H1 (cell line): ENCODE results near the gene ADGRG1. TPM values are rescaled to one million over a fixed set of nuclear protein-coding genes. Genes with fewer than 3 reads are reported as not detected.
A peak's percentile ranks its signal among the peaks of the same experiment; 100 is the strongest.

Experiments
- CTCF ChIA-PET: fragments of 300-600 bp; sonication (Branson Sonifier 250); formaldehyde crosslinking; loops from one replicate; lab custom pipeline; 2021; ENCODE audit not compliant: partially characterized antibody; lab: Charles Lee
- POLR2A ChIA-PET: fragments of 300-600 bp; sonication (Branson Sonifier 250); formaldehyde crosslinking; loops from one replicate; lab custom pipeline; 2021; ENCODE audit warnings: inconsistent platforms; ENCODE audit not compliant: partially characterized antibody; lab: Charles Lee
- DNase-seq, 2 experiments: peaks; one replicate each; pipeline versions ENCODE4 v3.0.0 to v3.0.0-alpha.2; 2010 to 2022; ENCODE audit warnings: low spot score in 2 of 2, low read depth in 1 of 2, mixed read lengths in 1 of 2
- FAIRE-seq: peaks from 2 replicates; lab custom pipeline; 2011; peaks lifted over from hg19 to GRCh38; lab: Jason Lieb, UNC
- H2AFZ ChIP-seq: 2 replicates; pipeline ENCODE4 v1.8.1; 2012; ENCODE audit warnings: low read length, inconsistent platforms
- H2AK5ac ChIP-seq: 2 replicates; pipeline ENCODE4 v1.6.1; 2013; ENCODE audit warnings: low read depth, low read length
- H2BK120ac ChIP-seq: replicated peaks from 2 replicates; pipeline ENCODE3; 2013; ENCODE audit warnings: low read depth, low read length, inconsistent platforms
- H2BK12ac ChIP-seq: 2 replicates; pipeline ENCODE4 v1.6.1; 2013; ENCODE audit warnings: low read depth, low read length
- H2BK15ac ChIP-seq: 2 replicates; pipeline ENCODE4 v1.6.1; 2013; ENCODE audit warnings: low read length
- H2BK20ac ChIP-seq: 2 replicates; pipeline ENCODE4 v1.6.1; 2013; ENCODE audit warnings: low read length
- H2BK5ac ChIP-seq: 2 replicates; pipeline ENCODE4 v1.6.1; 2013; ENCODE audit warnings: low read depth, low read length
- H3K14ac ChIP-seq: 2 replicates; pipeline ENCODE4 v1.6.1; 2013; ENCODE audit warnings: inconsistent platforms; ENCODE audit not compliant: insufficient read length
- H3K18ac ChIP-seq: 2 replicates; pipeline ENCODE4 v1.6.1; 2013; ENCODE audit warnings: low read length; ENCODE audit errors: extremely low read depth
- H3K23ac ChIP-seq: 2 replicates; pipeline ENCODE4 v1.6.1; 2013; ENCODE audit warnings: inconsistent platforms; ENCODE audit not compliant: insufficient read length
- H3K23me2 ChIP-seq: 2 replicates; pipeline ENCODE4 v1.6.1; 2013; ENCODE audit warnings: low read depth, low read length
- H3K27ac ChIP-seq: 2 replicates; pipeline ENCODE4 v1.6.1; 2011; ENCODE audit warnings: low read depth, low read length, inconsistent platforms
- H3K27me3 ChIP-seq, 4 experiments: replicated peaks in 1 of 4; 1 replicate in 1 of 4; 2 replicates in 3 of 4; pipeline versions ENCODE4 v1.6.1 to v1.8.1; 2011 to 2013; ENCODE audit warnings: low read length in 3 of 4, mild to moderate bottlenecking in 3 of 4, inconsistent platforms in 2 of 4, mixed read lengths in 2 of 4, moderate library complexity in 1 of 4; ENCODE audit not compliant: control insufficient read depth in 3 of 4, insufficient read depth in 3 of 4; ENCODE audit errors: extremely low read depth in 1 of 4
- H3K36me3 ChIP-seq, 4 experiments: 2 replicates each; pipeline versions ENCODE4 v1.6.1 to v1.8.1; 2011 to 2013; ENCODE audit warnings: mild to moderate bottlenecking in 4 of 4, low read length in 3 of 4, moderate library complexity in 2 of 4, control low read depth in 1 of 4, inconsistent platforms in 1 of 4; ENCODE audit not compliant: insufficient read depth in 4 of 4, control insufficient read depth in 2 of 4
- H3K4ac ChIP-seq: replicated peaks from 2 replicates; pipeline ENCODE3; 2013; ENCODE audit warnings: low read length, low read depth, mixed read lengths, inconsistent platforms; ENCODE audit not compliant: insufficient read length
- H3K4me1 ChIP-seq, 4 experiments: replicated peaks in 1 of 4; 1 replicate in 1 of 4; 2 replicates in 3 of 4; pipeline versions ENCODE4 v1.6.1 to v1.8.1; 2011 to 2013; ENCODE audit warnings: low read length in 3 of 4, inconsistent platforms in 2 of 4, mixed read lengths in 1 of 4; ENCODE audit not compliant: insufficient read depth in 4 of 4, control insufficient read depth in 3 of 4
- H3K4me2 ChIP-seq, 2 experiments: 2 replicates each; pipeline versions ENCODE4 v1.6.1 to v1.8.1; 2011 to 2013; ENCODE audit warnings: low read depth in 2 of 2, low read length in 2 of 2, control low read depth in 1 of 2, inconsistent platforms in 1 of 2, mild to moderate bottlenecking in 1 of 2; ENCODE audit not compliant: insufficient read depth in 1 of 2
- H3K4me3 ChIP-seq, 4 experiments: fragments of 200-600, 300-600 bp in 1 of 4; sonication (generic), shearing (Covaris generic), sonication (Bioruptor Twin) in 1 of 4; 2 replicates each; pipeline versions ENCODE4 v1.5.1 to v1.8.1; 2011 to 2016; ENCODE audit warnings: low read length in 4 of 4, low read depth in 3 of 4, control low read depth in 2 of 4, inconsistent platforms in 2 of 4, mild to moderate bottlenecking in 2 of 4, mixed read lengths in 1 of 4, moderate library complexity in 1 of 4; ENCODE audit not compliant: insufficient read depth in 2 of 4; ENCODE audit errors: extremely low read depth in 1 of 4
- H3K56ac ChIP-seq: replicated peaks from 2 replicates; pipeline ENCODE3; 2013; ENCODE audit warnings: low read depth, mild to moderate bottlenecking, mixed read lengths, low read length, inconsistent platforms; ENCODE audit not compliant: insufficient read length
- H3K79me1 ChIP-seq: 2 replicates; pipeline ENCODE4 v1.6.1; 2013; ENCODE audit warnings: low read depth, low read length, control low read depth
- H3K79me2 ChIP-seq, 2 experiments: 2 replicates each; pipeline versions ENCODE4 v1.6.1 to v1.8.1; 2012 to 2013; ENCODE audit warnings: low read length in 2 of 2, mild to moderate bottlenecking in 2 of 2, inconsistent platforms in 1 of 2; ENCODE audit not compliant: insufficient read depth in 2 of 2, control insufficient read depth in 1 of 2
- H3K9ac ChIP-seq, 4 experiments: replicated peaks in 1 of 4; 1 replicate in 1 of 4; 2 replicates in 3 of 4; pipeline versions ENCODE4 v1.6.1 to v1.8.1; 2011 to 2013; ENCODE audit warnings: low read depth in 3 of 4, low read length in 3 of 4, control low read depth in 2 of 4, mild to moderate bottlenecking in 2 of 4, moderate library complexity in 2 of 4, inconsistent platforms in 1 of 4; ENCODE audit errors: extremely low read depth in 1 of 4
- H3K9me3 ChIP-seq, 2 experiments: 2 replicates each; pipeline versions ENCODE4 v1.6.1 to v1.8.1; 2012 to 2013; ENCODE audit warnings: mild to moderate bottlenecking in 2 of 2, moderate library complexity in 2 of 2, control low read depth in 1 of 2, inconsistent platforms in 1 of 2, low read depth in 1 of 2, low read length in 1 of 2, mixed read lengths in 1 of 2; ENCODE audit not compliant: insufficient read depth in 2 of 2
- H4K20me1 ChIP-seq, 2 experiments: replicated peaks in 1 of 2; 2 replicates each; pipeline versions ENCODE3 to v1.8.1; 2011 to 2013; ENCODE audit warnings: inconsistent platforms in 2 of 2, low read length in 2 of 2, mild to moderate bottlenecking in 1 of 2; ENCODE audit not compliant: insufficient read depth in 2 of 2, control insufficient read depth in 1 of 2
- H4K5ac ChIP-seq: 2 replicates; pipeline ENCODE4 v1.6.1; 2013; ENCODE audit warnings: low read length, low read depth, mixed read lengths, inconsistent platforms; ENCODE audit not compliant: insufficient read length
- H4K8ac ChIP-seq: 2 replicates; pipeline ENCODE4 v1.8.0; 2013; ENCODE audit warnings: mild to moderate bottlenecking, moderate library complexity, low read length, inconsistent platforms; ENCODE audit not compliant: insufficient read depth; ENCODE audit errors: extremely low read depth
- H4K91ac ChIP-seq: replicated peaks from 2 replicates; pipeline ENCODE3; 2013; ENCODE audit warnings: low read length, mixed read lengths, inconsistent platforms; ENCODE audit not compliant: insufficient read length
- ASH2L ChIP-seq: fragments of 200-600, 300-600 bp; sonication (generic); IDR thresholded peaks from one replicate; pipeline ENCODE4 v1.7.1; 2017; ENCODE audit warnings: low read length
- CHD2 ChIP-seq: IDR thresholded peaks from 2 replicates; pipeline ENCODE4 v1.6.1; 2012; ENCODE audit warnings: low read length, improper control_type of control experiment
- HDAC2 ChIP-seq, 2 experiments: fragments of 300-600 bp in 1 of 2; sonication (generic) in 1 of 2; IDR thresholded peaks; 2 replicates each; pipeline ENCODE4 v1.6.1; 2011 to 2012; ENCODE audit warnings: low read depth in 2 of 2, low read length in 2 of 2, mild to moderate bottlenecking in 2 of 2, moderate library complexity in 2 of 2, borderline replicate concordance in 1 of 2, inconsistent platforms in 1 of 2
- KDM1A ChIP-seq: fragments of 200-600, 300-600 bp; sonication (generic); IDR thresholded peaks from 2 replicates; pipeline ENCODE4 v1.7.1; 2016; ENCODE audit warnings: mild to moderate bottlenecking, low read length, borderline replicate concordance
- MAX ChIP-seq: IDR thresholded peaks from 2 replicates; pipeline ENCODE4 v1.6.1; 2012; ENCODE audit warnings: inconsistent platforms
- NRF1 ChIP-seq: IDR thresholded peaks from 2 replicates; pipeline ENCODE4 v1.6.1; 2011; ENCODE audit warnings: mild to moderate bottlenecking, low read depth, low read length, improper control_type of control experiment
- USF2 ChIP-seq: IDR thresholded peaks from 2 replicates; pipeline ENCODE4 v1.6.1; 2011; ENCODE audit warnings: low read length, improper control_type of control experiment
- WGBS, 2 experiments: shearing (Covaris generic) in 1 of 2; methylation state at CpG; one replicate each; pipeline versions ENCODE4 v1.1.6 to v1.1.7; 2013 to 2015; ENCODE audit warnings: low lambda C conversion rate in 2 of 2, mixed read lengths in 2 of 2, inconsistent platforms in 1 of 2, low coverage in 1 of 2, missing lambda C conversion rate in 1 of 2; ENCODE audit not compliant: insufficient replicate concordance in 2 of 2, insufficient coverage in 1 of 2, insufficient read length in 1 of 2; ENCODE audit errors: extremely low coverage in 1 of 2, missing lambda C conversion rate in 1 of 2; 5-methylcytosine and 5-hydroxymethylcytosine counted together
- polyA plus RNA-seq, 7 experiments: library from polyadenylated mRNA; depleted of rRNA in 3 of 7; stranded (reverse) in 5 of 7; unstranded in 2 of 7; fragments of >200 nt in 5 of 7; fragments of 200-250 nt in 2 of 7; gene quantifications; 1 replicate in 5 of 7; 2 replicates in 1 of 7; 4 replicates in 1 of 7; pipeline versions ENCODE4 v1.2.1 to v1.2.3, GENCODE V29; 2011 to 2013; ENCODE audit warnings: missing spikeins in 2 of 7, mixed read lengths in 2 of 7
- total RNA-seq: library from RNA; stranded (reverse); fragmentation: NEBNext Ultra II Directional; extraction: Animal tissue kit (Norgen Biotek cat#: 25700); gene quantifications from 2 replicates; pipeline ENCODE4 v1.2.1, GENCODE V29; 2021

ADGRG1 gene
- total and polyA plus RNA-seq, 2 of the 8 experiments (the other 6 are each of a cell fraction or from before 2014, with no cell fraction given) = 1.3 to 2.6 TPM

- Histone ChIP-seq H3K79me1 (no peaks in the 10 kb centered on the region), H2BK12ac (0 out of 2 replicates have a peak overlapping the region, but pooled peaks have one; percentile 41), H2AFZ (no peak overlapping the region), H3K4ac (no peak overlapping the region), H3K79me2 (no peaks in the 10 kb centered on the region), H3K18ac (no peak overlapping the region; the same call in 1 of the 2 replicates), H3K27ac (no peak overlapping the region), H3K14ac (no peak overlapping the region), H3K27me3 (no peaks in the 10 kb centered on the region; a peak in 1 of 7 replicates), H2AK5ac (no peak overlapping the region), H3K9ac (no peak overlapping the region), H2BK15ac (no peak overlapping the region), H3K36me3 (no peaks in the 10 kb centered on the region), H4K91ac (no peak overlapping the region), H4K5ac (no peak overlapping the region), H2BK5ac (no peak overlapping the region), H3K23ac (no peak overlapping the region), H3K9me3 (no peaks in the 10 kb centered on the region), H2BK20ac (peak overlapping the region; percentile 2; the same call in 1 of the 2 replicates), H3K4me1 (peaks cover 0 to 35% (median 28%) of the 10 kb centered on the region in 4 experiments; a peak in 6 of 7 replicates), H2BK120ac (no peak overlapping the region), H4K8ac (no peak overlapping the region), H3K56ac (no peak overlapping the region), H3K4me3 (no peak overlapping the region), H3K23me2 (peaks cover 3% of the 10 kb centered on the region; the same call in 1 of the 2 replicates), H3K4me2 (0 out of 4 replicates have a peak overlapping the region, but pooled peaks of 1 of the 2 experiments have one; percentile 11), H4K20me1 (no peaks in the 10 kb centered on the region)
- DNase-seq (peak in 1 of 2 experiments; percentile 64), FAIRE-seq (no peak)
- peak; percentile 28 for TF ChIP-seq MAX
- peak; percentile 31; the same call in 1 of the 2 replicates for TF ChIP-seq CHD2
- TF ChIP-seq HDAC2 (IDR thresholded peaks at IDR 0.05; ENCODE audit: borderline replicate concordance in 1 of 2, low read depth in 2 of 2, low read length in 2 of 2) = peak in 1 of 2 experiments; percentile 64; a peak in 1 of 4 replicates
- no peak for TF ChIP-seq NRF1
- 0 out of 2 replicates have a peak, but pooled peaks have one; percentile 35 for TF ChIP-seq USF2
- TF ChIP-seq KDM1A = peak; percentile 99
- TF ChIP-seq ASH2L = no peak
- ChIA-PET CTCF (interaction anchor here (0.8 to 10.1 kb wide), 10 partner anchors 11 to 46 kb away, joined by 3 to 79 read pairs (median 10); partner anchors contain the start of gene ADGRG3), POLR2A (interaction anchor here (0.8 to 1.8 kb wide), 5 partner anchors 8 to 19 kb away, joined by 3 to 9 read pairs (median 6); no protein-coding TSS in a partner anchor)
- WGBS, 2 experiments = 76% methylated on average over 17 of the region's 17 CpGs; no CpG with 5 or more reads in 1 of the 2 experiments
These were observed 5.0 kb upstream of the ADGRG1 start for GRCh38 chr16:57623251-57624043.
